GM19397 (cell line): ENCODE data around the gene KCNIP1.
"Not testable (repeated sequence)": the region's sequence is repeated elsewhere in the genome, so short reads cannot be mapped to it uniquely, and the experiment has no call there.

Source experiments
- ATAC-seq: cut with Tn5 transposase; IDR thresholded peaks from one replicate; pipeline ENCODE4 v1.9.1; 2021; ENCODE audit warnings: mild to moderate bottlenecking, moderate library complexity; ENCODE audit not compliant: unreplicated experiment

KCNIP1 gene

GRCh38 chr5:170534177-170534576, 30.4 kb downstream of the KCNIP1 start:
- ATAC-seq, result no peak

GRCh38 chr5:170534941-170535340, 31.1 kb downstream of the KCNIP1 start:
- no peak for ATAC-seq

- no peak for ATAC-seq
Measured at GRCh38 chr5:170536525-170536924, 32.7 kb downstream of the KCNIP1 start.

GRCh38 chr5:170537451-170538095, 33.8 kb downstream of the KCNIP1 start:
- no peak for ATAC-seq

- ATAC-seq, result no peak
Measured at GRCh38 chr5:170538096-170538465, 34.3 kb downstream of the KCNIP1 start.

GRCh38 chr5:170538696-170539586, 35.1 kb downstream of the KCNIP1 start:
- no peak for ATAC-seq

GRCh38 chr5:170540271-170540670, 36.5 kb downstream of the KCNIP1 start:
- no peak for ATAC-seq

GRCh38 chr5:170541146-170541769, 37.4 kb downstream of the KCNIP1 start:
- ATAC-seq, result no peak

GRCh38 chr5:170542691-170543293, 39.0 kb downstream of the KCNIP1 start:
- ATAC-seq, result no peak

GRCh38 chr5:170545313-170545712, 41.5 kb downstream of the KCNIP1 start:
- ATAC-seq, result no peak

- ATAC-seq, result no peak
Measured at GRCh38 chr5:170545811-170546210, 42.0 kb downstream of the KCNIP1 start.

- ATAC-seq, result no peak
Measured at GRCh38 chr5:170546282-170546681, 42.5 kb downstream of the KCNIP1 start.

- ATAC-seq, result not testable (repeated sequence)
Measured at GRCh38 chr5:170550382-170550781, 46.6 kb downstream of the KCNIP1 start.

- ATAC-seq, result no peak
Measured at GRCh38 chr5:170551076-170551475, 47.3 kb downstream of the KCNIP1 start.

- no peak for ATAC-seq
Measured at GRCh38 chr5:170551622-170552021, 47.8 kb downstream of the KCNIP1 start.

- ATAC-seq, result no peak
Measured at GRCh38 chr5:170552621-170553115, 48.8 kb downstream of the KCNIP1 start.

GRCh38 chr5:170553218-170553617, 49.4 kb downstream of the KCNIP1 start:
- ATAC-seq, result no peak

- ATAC-seq, result no peak
Measured at GRCh38 chr5:170554521-170555267, 50.9 kb downstream of the KCNIP1 start.

GRCh38 chr5:170557314-170557713, 53.5 kb downstream of the KCNIP1 start:
- no peak for ATAC-seq

GRCh38 chr5:170559296-170559695, 55.5 kb downstream of the KCNIP1 start:
- no peak for ATAC-seq

- ATAC-seq, result no peak
Measured at GRCh38 chr5:170560938-170561337, 57.1 kb downstream of the KCNIP1 start.
